OCI-LY3 (cell line): ENCODE results near the gene TAMM41.

Experiments
- H2AFZ ChIP-seq: fragments of 200-600, 300-600 bp; shearing (Covaris generic); 2 replicates; pipeline ENCODE4 v1.6.0; 2014; ENCODE audit warnings: antibody characterized with exemption, low read depth, low read length
- H3K27ac ChIP-seq: fragments of 200-600, 300-600 bp; sonication (generic); 2 replicates; pipeline ENCODE4 v1.5.1; 2014; ENCODE audit warnings: mild to moderate bottlenecking, low read length, moderate library complexity, mixed read lengths
- H3K27me3 ChIP-seq: fragments of 200-600, 300-600 bp; sonication (generic); 2 replicates; pipeline ENCODE4 v1.6.1; 2014; ENCODE audit warnings: low read depth, low read length, mixed read lengths
- H3K36me3 ChIP-seq: fragments of 200-600, 300-600 bp; sonication (generic); replicated peaks from 2 replicates; pipeline ENCODE3; 2014; ENCODE audit warnings: low read depth, low read length, mixed read lengths
- H3K4me1 ChIP-seq: fragments of 300-600, 200-600 bp; sonication (generic); 2 replicates; pipeline ENCODE4 v1.6.1; 2014; ENCODE audit warnings: low read length, mixed read lengths
- H3K4me2 ChIP-seq: fragments of 200-600, 300-600 bp; sonication (generic); 2 replicates; pipeline ENCODE4 v1.6.1; 2014; ENCODE audit warnings: low read length, mixed read lengths
- H3K4me3 ChIP-seq: fragments of 300-600, 200-600 bp; sonication (generic); 2 replicates; pipeline ENCODE4 v1.5.1; 2014; ENCODE audit warnings: antibody characterized with exemption, mild to moderate bottlenecking, low read length, moderate library complexity
- H3K79me2 ChIP-seq: fragments of 300-600, 200-600 bp; shearing (Covaris generic); 2 replicates; pipeline ENCODE4 v1.6.1; 2014; ENCODE audit warnings: mild to moderate bottlenecking, low read length, mixed read lengths
- H3K9ac ChIP-seq: fragments of 300-600, 200-600 bp; shearing (Covaris generic); 2 replicates; pipeline ENCODE4 v1.6.0; 2014; ENCODE audit warnings: mild to moderate bottlenecking, low read length, moderate library complexity
- H3K9me3 ChIP-seq: fragments of 200-600, 300-600 bp; shearing (Covaris generic); 2 replicates; pipeline ENCODE4 v1.6.1; 2014; ENCODE audit warnings: low read length, mixed read lengths; ENCODE audit not compliant: insufficient read depth
- H4K20me1 ChIP-seq: fragments of 200-600, 300-600 bp; sonication (generic); 2 replicates; pipeline ENCODE4 v1.6.1; 2016; ENCODE audit warnings: low read length, mixed read lengths; ENCODE audit not compliant: insufficient read depth
- EZH2phosphoT487 ChIP-seq: fragments of 200-600 bp; shearing (Covaris generic); IDR thresholded peaks from 2 replicates; pipeline ENCODE4 v1.6.1; 2018; ENCODE audit warnings: antibody characterized with exemption, mixed run types, low read depth
- TF ChIP-seq, protein P1 (sequence below): fragments of 200-600, 300-600 bp; sonication (generic); IDR thresholded peaks from 2 replicates; pipeline ENCODE4 v1.5.1; 2014; ENCODE audit warnings: antibody characterized with exemption, low read length, low read depth

Gene TAMM41

DNA sequence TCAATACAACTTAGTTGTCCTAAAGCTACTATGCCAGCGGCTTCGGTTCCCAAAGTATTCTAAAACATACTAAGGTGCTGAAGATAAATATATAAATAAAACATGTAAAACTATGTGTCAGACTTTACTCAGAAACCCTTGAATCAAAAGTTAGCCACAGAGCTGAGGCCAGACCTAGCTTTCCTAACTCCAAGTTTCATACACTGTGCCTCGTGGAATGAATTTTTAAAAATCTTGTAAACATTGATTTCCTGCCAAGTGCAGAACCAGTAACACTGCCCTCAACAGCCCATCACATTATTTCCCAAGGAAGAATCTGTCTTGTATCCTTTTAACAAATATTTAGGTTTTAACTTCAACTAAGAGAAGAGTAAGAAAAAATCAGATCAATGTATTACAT, 36.4 kb downstream of the TAMM41 start:
- Histone ChIP-seq H3K4me3 (no peak overlapping the region), H4K20me1 (no peaks in the 10 kb centered on the region), H3K27me3 (no peaks in the 10 kb centered on the region), H3K36me3 (peaks cover 26% of the 10 kb centered on the region), H3K9ac (no peak overlapping the region), H3K4me2 (no peak overlapping the region), H3K27ac (no peak overlapping the region), H3K4me1 (no peaks in the 10 kb centered on the region), H2AFZ (no peak overlapping the region), H3K79me2 (no peaks in the 10 kb centered on the region), H3K9me3 (no peaks in the 10 kb centered on the region)
- TF ChIP-seq, protein P1, sequence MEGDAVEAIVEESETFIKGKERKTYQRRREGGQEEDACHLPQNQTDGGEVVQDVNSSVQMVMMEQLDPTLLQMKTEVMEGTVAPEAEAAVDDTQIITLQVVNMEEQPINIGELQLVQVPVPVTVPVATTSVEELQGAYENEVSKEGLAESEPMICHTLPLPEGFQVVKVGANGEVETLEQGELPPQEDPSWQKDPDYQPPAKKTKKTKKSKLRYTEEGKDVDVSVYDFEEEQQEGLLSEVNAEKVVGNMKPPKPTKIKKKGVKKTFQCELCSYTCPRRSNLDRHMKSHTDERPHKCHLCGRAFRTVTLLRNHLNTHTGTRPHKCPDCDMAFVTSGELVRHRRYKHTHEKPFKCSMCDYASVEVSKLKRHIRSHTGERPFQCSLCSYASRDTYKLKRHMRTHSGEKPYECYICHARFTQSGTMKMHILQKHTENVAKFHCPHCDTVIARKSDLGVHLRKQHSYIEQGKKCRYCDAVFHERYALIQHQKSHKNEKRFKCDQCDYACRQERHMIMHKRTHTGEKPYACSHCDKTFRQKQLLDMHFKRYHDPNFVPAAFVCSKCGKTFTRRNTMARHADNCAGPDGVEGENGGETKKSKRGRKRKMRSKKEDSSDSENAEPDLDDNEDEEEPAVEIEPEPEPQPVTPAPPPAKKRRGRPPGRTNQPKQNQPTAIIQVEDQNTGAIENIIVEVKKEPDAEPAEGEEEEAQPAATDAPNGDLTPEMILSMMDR = no peak
- TF ChIP-seq EZH2phosphoT487 = no peak

DNA sequence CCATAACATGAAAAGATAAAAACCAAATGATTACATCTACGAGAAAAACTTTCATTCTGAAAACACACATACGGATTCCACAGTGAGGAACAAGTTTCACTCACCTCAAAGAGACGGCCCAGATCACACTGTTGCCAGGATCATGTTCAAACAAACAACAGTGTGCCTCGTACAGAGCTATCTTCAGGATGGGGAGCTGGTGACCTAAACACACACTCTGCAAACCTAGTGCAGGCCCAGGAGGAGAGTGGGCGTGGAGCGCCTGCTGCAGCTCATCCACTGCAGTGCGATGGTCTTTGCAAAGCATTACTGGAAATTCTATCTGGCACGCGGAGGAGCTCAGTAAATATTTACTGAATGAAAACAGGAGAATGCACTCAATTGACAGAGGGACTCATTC, 38.5 kb downstream of the TAMM41 start:
- TF ChIP-seq, protein P1 = no peak
- no peak for TF ChIP-seq EZH2phosphoT487
- Histone ChIP-seq H3K27me3 (no peaks in the 10 kb centered on the region), H3K79me2 (no peaks in the 10 kb centered on the region), H3K4me3 (no peak overlapping the region), H3K9ac (no peak overlapping the region), H3K36me3 (peaks cover 25% of the 10 kb centered on the region), H3K4me2 (no peak overlapping the region), H3K4me1 (no peaks in the 10 kb centered on the region), H3K27ac (no peak overlapping the region), H2AFZ (no peak overlapping the region), H3K9me3 (no peaks in the 10 kb centered on the region), H4K20me1 (no peaks in the 10 kb centered on the region)

DNA sequence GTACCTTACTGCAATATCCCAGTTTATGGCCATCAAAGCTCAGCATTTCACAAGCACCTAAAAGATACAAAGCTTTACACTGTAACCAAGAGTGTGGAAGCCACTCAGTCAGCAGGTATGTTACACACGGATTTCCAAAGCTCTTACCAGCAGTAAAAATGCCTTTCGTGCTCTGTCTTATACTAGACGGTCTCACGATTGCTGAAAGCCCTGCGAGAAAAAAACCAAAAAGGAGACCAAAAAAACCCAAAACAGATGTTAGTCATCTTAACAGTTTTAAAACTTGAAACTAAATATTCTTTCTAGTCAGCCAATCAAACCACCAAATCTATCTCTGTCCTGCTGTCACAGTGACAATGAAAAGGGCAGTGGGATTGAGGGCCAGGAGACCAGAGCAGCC, 39.0 kb downstream of the TAMM41 start:
- Histone ChIP-seq H3K36me3 (peaks cover 25% of the 10 kb centered on the region), H3K9ac (no peak overlapping the region), H2AFZ (no peak overlapping the region), H3K4me3 (no peak overlapping the region), H3K4me2 (no peak overlapping the region), H3K27ac (no peak overlapping the region), H3K9me3 (no peaks in the 10 kb centered on the region), H3K79me2 (no peaks in the 10 kb centered on the region), H3K27me3 (no peaks in the 10 kb centered on the region), H3K4me1 (no peaks in the 10 kb centered on the region), H4K20me1 (no peaks in the 10 kb centered on the region)
- TF ChIP-seq, protein P1 = no peak
- TF ChIP-seq EZH2phosphoT487 = no peak

DNA sequence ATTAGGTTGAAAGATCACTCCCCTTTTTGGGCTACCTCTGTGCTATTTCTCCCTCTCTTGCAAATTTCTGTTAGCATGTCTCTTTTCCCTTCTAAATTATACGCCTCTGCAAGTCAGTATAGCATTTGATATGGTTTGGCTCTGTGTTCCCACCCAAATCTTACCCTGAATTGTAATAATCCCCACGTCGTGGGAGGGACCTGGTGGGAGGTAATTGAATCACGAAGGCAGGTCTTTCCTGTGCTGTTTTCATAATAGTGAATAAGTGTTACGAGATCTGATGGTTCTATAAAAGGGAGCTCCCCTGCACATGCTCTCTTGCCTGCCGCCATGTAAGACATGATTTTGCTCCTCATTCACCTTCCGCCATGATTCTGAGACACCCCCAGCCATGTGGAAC, 41.0 kb downstream of the TAMM41 start:
- Histone ChIP-seq H3K9me3 (no peaks in the 10 kb centered on the region), H2AFZ (no peak overlapping the region), H3K9ac (no peak overlapping the region), H3K4me1 (no peaks in the 10 kb centered on the region), H3K4me3 (no peak overlapping the region), H3K27me3 (no peaks in the 10 kb centered on the region), H3K36me3 (peaks cover 25% of the 10 kb centered on the region), H4K20me1 (no peaks in the 10 kb centered on the region), H3K79me2 (no peaks in the 10 kb centered on the region), H3K27ac (no peak overlapping the region), H3K4me2 (no peak overlapping the region)
- TF ChIP-seq, protein P1 = no peak
- TF ChIP-seq EZH2phosphoT487 = no peak
